ENCODE measurements around the gene YIPF3. TPM values are rescaled to one million over a fixed set of nuclear protein-coding genes. Genes with fewer than 3 reads are reported as not detected.

Gene YIPF3
- total RNA-seq, 1 donor from 2014 or later: 83.2 TPM

- TF ChIP-seq, protein P1, sequence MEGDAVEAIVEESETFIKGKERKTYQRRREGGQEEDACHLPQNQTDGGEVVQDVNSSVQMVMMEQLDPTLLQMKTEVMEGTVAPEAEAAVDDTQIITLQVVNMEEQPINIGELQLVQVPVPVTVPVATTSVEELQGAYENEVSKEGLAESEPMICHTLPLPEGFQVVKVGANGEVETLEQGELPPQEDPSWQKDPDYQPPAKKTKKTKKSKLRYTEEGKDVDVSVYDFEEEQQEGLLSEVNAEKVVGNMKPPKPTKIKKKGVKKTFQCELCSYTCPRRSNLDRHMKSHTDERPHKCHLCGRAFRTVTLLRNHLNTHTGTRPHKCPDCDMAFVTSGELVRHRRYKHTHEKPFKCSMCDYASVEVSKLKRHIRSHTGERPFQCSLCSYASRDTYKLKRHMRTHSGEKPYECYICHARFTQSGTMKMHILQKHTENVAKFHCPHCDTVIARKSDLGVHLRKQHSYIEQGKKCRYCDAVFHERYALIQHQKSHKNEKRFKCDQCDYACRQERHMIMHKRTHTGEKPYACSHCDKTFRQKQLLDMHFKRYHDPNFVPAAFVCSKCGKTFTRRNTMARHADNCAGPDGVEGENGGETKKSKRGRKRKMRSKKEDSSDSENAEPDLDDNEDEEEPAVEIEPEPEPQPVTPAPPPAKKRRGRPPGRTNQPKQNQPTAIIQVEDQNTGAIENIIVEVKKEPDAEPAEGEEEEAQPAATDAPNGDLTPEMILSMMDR (IDR thresholded peaks at IDR 0.05; ENCODE audit: insufficient read depth, low read length, severe bottlenecking): peak; percentile 94
- H3K27me3 ChIP-seq (ENCODE audit: control insufficient read depth, insufficient read depth, low read length): no peaks in the 10 kb centered on the region
- FAIRE-seq: peak; percentile 68
- H3K4me3 ChIP-seq (ENCODE audit: low read depth, low read length): no peak overlapping the region
- peaks cover 19% of the 10 kb centered on the region for H3K36me3 ChIP-seq (ENCODE audit: control insufficient read depth, insufficient read depth, low read length)
- peak; percentile 71 for DNase-seq (ENCODE audit: low read depth)
These were observed 9.9 kb downstream of the YIPF3 start for GRCh38 chr6:43506667-43507471.

DNA sequence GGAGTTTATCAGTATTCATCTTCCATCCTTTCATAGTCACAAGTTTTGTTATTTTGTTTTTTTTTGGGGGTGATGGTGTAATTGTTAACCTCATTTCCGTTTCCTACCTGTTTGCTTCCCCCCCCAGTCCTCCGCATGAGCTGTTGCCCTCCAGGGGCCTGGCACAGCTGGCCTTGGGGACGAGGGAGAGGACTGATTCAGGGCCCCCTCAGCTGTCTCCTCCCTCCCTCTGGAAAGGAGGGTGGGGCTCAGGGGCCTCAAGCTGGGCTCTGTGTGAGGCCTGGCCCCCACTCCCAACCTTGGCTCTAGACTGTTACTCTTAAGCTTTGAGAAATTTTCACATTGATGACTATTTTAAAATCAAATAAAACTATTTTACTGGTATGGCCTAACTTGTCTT is 10.6 kb downstream of the YIPF3 start:
- TF ChIP-seq, protein P1 (IDR thresholded peaks at IDR 0.05; ENCODE audit: insufficient read depth, low read length, severe bottlenecking): no peak
- FAIRE-seq: no peak
- Histone ChIP-seq H3K36me3 (ENCODE audit: control insufficient read depth, insufficient read depth, low read length) (peaks cover 17% of the 10 kb centered on the region), H3K4me3 (ENCODE audit: low read depth, low read length) (no peak overlapping the region), H3K27me3 (ENCODE audit: control insufficient read depth, insufficient read depth, low read length) (no peaks in the 10 kb centered on the region)
- no peak for DNase-seq (ENCODE audit: low read depth)

- TF ChIP-seq, protein P1 (IDR thresholded peaks at IDR 0.05; ENCODE audit: insufficient read depth, low read length, severe bottlenecking): no peak
- no peak for DNase-seq (ENCODE audit: low read depth)
- FAIRE-seq: no peak
These were observed 11.0 kb downstream of the YIPF3 start for GRCh38 chr6:43505718-43506117.

DNA sequence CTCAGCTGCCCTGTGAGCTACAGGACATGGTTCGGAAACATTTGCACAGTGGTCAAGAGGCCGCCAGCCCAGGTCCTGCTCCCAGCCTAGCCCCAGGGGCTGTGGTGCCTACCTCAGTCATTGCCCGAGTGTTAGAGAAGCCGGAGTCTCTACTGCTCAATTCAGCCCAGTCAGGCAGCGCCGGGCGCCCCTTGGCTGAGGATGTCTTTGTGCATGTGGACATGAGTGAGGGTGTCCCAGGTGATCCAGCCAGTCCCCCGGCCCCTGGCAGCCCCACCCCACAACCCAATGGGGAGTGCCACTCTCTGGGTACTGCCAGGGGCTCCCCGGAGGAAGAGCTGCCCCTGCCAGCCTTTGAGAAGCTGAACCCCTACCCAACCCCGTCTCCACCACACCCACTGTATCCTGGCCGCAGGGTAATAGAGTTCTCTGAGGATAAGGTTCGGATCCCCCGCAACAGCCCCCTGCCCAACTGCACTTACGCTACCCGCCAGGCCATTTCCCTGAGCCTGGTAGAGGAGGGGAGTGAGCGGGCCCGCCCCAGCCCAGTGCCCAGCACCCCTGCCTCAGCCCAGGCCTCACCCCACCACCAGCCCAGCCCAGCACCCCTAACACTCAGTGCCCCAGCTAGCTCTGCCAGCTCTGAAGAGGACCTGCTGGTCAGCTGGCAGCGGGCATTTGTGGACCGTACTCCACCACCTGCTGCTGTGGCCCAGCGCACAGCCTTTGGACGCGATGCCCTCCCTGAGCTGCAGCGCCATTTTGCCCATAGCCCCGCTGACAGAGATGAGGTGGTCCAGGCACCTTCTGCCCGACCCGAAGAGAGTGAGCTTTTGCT is 11.8 kb downstream of the YIPF3 start:
- Histone ChIP-seq H3K27me3 (ENCODE audit: control insufficient read depth, insufficient read depth, low read length) (no peaks in the 10 kb centered on the region), H3K4me3 (ENCODE audit: low read depth, low read length) (no peak overlapping the region), H3K36me3 (ENCODE audit: control insufficient read depth, insufficient read depth, low read length) (peaks cover 25% of the 10 kb centered on the region)
- TF ChIP-seq, protein P1 (IDR thresholded peaks at IDR 0.05; ENCODE audit: insufficient read depth, low read length, severe bottlenecking): no peak
- FAIRE-seq: no peak
- no peak for DNase-seq (ENCODE audit: low read depth)

More at GRCh38 chr6:43505718-43506117, 11.0 kb downstream of the YIPF3 start:
- Histone ChIP-seq H3K36me3 (ENCODE audit: control insufficient read depth, insufficient read depth, low read length) (peaks cover 19% of the 10 kb centered on the region), H3K4me3 (ENCODE audit: low read depth, low read length) (no peak overlapping the region), H3K27me3 (ENCODE audit: control insufficient read depth, insufficient read depth, low read length) (no peaks in the 10 kb centered on the region)

GRCh38 chr6:43503443-43503842 is 13.3 kb downstream of the YIPF3 start:
- H3K36me3 ChIP-seq (ENCODE audit: control insufficient read depth, insufficient read depth, low read length): peaks cover 36% of the 10 kb centered on the region
- FAIRE-seq: no peak
- TF ChIP-seq, protein P1 (IDR thresholded peaks at IDR 0.05; ENCODE audit: insufficient read depth, low read length, severe bottlenecking): no peak

More at GRCh38 chr6:43503443-43503842, 13.3 kb downstream of the YIPF3 start:
- DNase-seq (ENCODE audit: low read depth): no peak
- H3K27me3 ChIP-seq (ENCODE audit: control insufficient read depth, insufficient read depth, low read length): no peaks in the 10 kb centered on the region
- no peak overlapping the region for H3K4me3 ChIP-seq (ENCODE audit: low read depth, low read length)

Measured in bronchial epithelial cell (primary cell).